Left colon (tissue), 2 donors: ENCODE data around the gene BBS7. TPM values are rescaled to one million over a fixed set of nuclear protein-coding genes. Genes with fewer than 3 reads are reported as not detected.
A peak's percentile ranks its signal among the peaks of the same experiment; 100 is the strongest.

ENCODE experiments used
- ATAC-seq: fragments of 200-7000 bp; cut with Tn5 transposase; one replicate; pipeline ENCODE4 v1.9.1; 2020; ENCODE audit warnings: mild to moderate bottlenecking, moderate library complexity
- DNase-seq, 2 donors: peaks; one replicate each; pipeline ENCODE4 v3.0.0-alpha.2; 2020
- intact Hi-C, 2 donors: fragments of 100-400 bp; cut with DNase I in 1 of 2; cut with micrococcal nuclease in 1 of 2; formaldehyde crosslinking; loops; one replicate each; pipeline versions ENCODE4 v1.11.2 to v1.14.0; 2022; cut with DNase I, micrococcal nuclease
- total RNA-seq, 2 donors: library from RNA; stranded (reverse); fragmentation: NEBNext Ultra II Directional; extraction: Animal tissue kit (Norgen Biotek cat#: 25700); gene quantifications; one replicate each; pipeline ENCODE4 v1.2.1, GENCODE V29; 2021
- donor health status: DM: no; HTN: no; CAD: no.
- donor health status: DM: yes; HTN: yes; CAD: no.

BBS7 gene
- total RNA-seq, 2 donors from 2014 or later, result 11.3 to 14.1 TPM

DNA sequence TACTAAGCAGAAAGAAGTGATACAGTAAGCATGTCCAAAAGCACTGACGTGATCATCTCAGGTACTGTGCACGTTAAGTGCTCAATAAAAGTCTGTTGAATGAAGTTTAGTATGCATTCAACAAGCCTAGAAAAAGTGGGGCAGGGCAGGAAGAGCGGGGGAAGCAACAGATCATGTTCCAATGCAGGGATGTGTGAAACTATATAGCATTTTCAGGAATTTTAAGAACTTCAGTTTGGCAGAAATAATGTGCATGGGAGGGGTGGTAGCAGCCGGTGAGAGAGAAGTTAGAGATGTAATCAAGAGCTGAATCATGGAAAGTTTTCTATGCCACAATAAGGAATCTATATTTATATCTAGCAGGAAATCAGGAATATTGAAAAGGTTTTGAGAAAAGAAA lies 27.4 kb downstream of the BBS7 start:
- ATAC-seq, result no peak

DNA sequence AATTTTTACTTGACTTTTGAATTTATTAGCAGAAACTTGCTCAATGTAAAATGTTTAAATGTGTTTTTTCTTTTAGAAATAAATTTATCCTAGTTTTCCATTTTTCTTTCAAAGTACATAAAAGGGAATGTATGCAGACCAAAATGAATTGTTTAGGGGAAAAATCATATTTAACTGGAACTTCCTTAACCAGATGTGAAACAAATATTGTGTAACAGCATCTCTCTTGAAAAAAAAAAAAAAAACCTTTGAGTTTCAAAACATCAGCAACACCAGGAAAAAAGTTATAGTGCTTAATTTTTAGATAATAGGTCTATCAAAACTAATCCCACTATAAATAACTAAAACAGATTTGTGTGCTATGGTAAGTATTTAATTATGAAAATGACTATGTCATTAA lies 32.1 kb downstream of the BBS7 start:
- DNase-seq (no peak), ATAC-seq (no peak)
- intact Hi-C loops, result no loop called here

More for the DNA sequence above, 27.4 kb downstream of the BBS7 start:
- no peak for DNase-seq
- intact Hi-C loops, result no loop called here

DNA sequence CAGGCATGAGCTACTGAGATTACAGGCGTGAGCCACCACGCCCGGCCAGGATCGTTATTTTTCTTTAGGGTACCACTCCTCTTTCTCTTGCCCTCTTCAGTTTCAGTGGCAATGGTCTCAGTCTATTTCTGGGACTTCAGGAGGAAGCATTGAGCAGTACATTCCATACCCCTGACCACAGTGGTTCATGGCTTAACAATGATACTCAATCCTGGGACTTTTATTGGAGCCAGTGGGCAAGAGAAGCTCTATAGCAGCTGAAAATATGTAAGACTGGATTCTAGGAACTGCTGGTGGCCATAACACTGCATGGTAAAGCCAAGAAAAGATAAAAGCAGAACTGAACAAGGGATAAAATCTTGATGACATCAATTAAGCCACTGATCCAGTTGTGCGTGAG lies 40.8 kb downstream of the BBS7 start:
- no peak for DNase-seq
- ATAC-seq, result no peak
- intact Hi-C loops, result no loop called here

DNA sequence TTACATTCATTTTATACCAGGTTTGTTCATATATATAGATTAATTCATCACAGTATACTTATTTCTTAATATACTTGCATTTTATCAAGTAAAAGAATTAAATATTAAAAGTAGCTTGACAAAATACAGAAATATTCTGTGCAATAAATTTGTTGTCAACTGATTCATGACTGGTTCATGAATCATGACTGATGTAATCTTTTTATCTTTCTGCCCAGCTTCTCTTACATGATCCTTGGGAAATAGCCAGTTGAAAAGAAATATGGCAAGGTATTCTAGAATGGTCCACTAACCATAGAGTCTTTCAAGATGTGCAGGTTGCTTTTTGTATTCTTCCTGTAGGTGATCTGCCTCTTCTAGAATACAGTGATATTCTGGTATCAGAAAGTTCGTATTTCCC lies 42.4 kb downstream of the BBS7 start:
- ATAC-seq, result no peak
- intact Hi-C loops, result no loop called here
- DNase-seq, result no peak

DNA sequence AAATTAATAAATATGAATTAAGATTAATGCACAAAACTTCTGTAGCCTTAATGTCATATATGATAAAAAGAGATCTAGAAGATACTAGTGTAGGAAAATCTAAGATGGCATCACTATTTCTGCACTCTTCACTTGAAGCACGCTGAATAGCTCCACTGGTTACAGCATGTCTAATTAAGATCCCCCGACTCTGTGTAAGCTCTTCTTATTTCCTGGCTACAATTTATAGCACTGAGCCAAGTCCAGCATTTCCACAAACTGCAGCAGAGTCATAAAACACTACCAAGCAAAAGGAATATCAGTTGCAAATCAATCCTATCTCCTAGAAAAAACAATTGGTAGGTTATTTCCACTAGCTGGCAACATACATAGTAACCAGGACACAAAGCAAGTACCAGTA lies 45.3 kb downstream of the BBS7 start:
- DNase-seq, result no peak
- intact Hi-C loops, result no loop called here
- peak; percentile 48 for ATAC-seq

DNA sequence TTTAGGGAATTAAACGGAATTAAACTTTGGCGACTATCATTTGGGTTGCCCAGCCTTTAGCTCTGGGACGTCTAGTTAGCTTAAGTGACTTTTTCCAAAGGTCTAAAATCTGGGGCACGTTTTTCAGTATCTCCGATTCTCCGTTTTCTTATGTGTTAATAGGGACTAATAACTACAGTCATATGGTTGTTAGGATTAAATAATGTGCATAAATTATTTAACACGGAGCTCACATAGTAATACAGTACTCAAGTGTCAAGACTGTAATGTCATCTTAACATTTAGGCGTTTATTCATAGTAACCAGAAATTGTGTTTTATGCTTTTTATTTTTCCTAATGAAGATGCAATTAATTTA lies 46.1 kb downstream of the BBS7 start:
- intact Hi-C loops, result no loop called here
- no peak for ATAC-seq
- no peak for DNase-seq

DNA sequence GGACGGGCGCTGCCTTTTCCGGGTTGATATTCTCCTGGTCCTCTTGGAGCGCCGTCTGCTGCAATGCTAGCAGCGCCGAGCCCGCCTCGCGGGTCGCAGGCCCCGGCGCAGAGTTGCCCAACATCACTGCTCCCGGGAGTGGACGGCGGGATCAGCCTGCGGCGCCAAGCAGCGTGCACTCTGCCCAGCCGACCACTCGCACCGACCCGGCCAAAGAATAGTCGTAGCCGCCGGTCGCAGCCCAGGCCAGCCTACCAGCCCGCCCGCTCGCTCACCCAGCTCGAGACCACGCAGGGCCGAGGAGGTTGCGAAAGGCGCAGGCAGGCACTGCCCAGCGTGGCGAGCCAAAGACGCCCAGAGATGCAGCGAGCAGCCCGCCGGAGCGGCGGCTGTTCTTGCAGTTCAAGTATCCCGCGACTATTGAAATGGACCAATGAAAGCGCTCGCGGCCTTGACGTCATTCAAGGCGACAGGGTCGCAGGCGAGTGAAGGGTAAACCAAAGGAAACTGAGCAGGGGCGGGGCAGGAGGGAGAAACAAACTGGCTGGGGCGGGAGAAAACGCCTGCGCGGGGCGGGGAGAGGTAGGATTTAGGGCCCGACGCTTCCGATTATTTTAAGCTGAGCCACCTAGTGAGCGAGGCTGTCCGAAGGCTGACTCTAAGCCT lies 46.6 kb downstream of the BBS7 start, which contains the start of gene CCNA2:
TSS of gene CCNA2 (minus strand) at position 379 of the 666 bp plus-strand sequence. CDS start at position 124, 255 bp downstream.
- DNase-seq (peak; percentile 97 to 98), ATAC-seq (peak; percentile 97)
- intact Hi-C loops, result no loop called here

DNA sequence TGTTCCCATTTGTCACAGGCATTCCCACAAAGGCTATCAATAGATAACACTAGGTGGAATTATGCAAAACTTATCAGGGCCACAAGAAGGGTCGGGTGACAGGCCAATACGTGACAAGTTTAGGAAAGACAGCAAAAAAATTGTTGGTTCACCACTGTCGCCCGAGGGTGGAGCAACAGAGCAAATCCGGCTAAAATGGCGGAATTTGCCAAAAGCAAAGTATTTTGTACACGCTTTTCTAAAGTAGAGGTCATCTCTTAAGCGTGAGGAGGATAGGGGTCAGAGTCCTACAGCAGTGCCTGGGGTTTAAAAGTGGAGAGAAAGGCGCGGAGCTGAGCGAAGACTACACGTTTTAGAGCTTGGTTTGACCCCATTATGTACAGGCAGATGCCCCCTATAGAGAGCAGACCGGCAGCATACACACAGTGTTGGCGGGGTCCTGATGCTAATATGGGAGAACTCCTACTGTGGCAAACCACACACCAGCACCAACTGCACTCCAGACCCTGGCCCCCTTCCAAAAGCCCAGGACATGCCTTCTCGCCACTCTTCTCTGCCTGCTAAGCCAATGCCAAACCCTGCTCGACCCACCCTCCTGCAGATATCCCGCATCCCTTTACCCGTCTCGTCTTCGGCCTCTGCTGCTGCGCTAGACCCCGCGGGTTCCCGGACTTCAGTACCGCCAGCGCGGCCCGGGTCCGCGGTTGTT lies 47.3 kb downstream of the BBS7 start:
- intact Hi-C loops, result no loop called here
- peak; percentile 7 to 27 for DNase-seq
- ATAC-seq, result peak; percentile 15

DNA sequence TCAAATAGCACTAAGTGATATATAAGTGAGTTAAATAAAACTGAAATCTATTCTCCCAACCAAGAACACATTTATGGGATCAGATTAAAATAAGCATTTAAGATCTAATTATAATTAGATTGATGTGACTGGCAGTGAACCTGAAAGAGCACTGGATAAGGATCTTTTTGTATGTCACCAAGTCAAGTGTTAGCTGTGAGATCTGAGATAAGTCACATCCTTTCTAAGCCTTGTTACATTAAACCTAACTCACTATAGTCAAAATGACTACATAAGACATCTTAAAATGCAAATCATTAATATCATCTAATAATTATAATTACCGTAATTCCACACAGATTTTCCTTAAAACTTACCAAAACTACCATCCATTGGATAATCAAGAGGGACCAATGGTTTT lies 48.2 kb downstream of the BBS7 start:
- ATAC-seq (no peak), DNase-seq (no peak)
- intact Hi-C loops, result no loop called here

DNA sequence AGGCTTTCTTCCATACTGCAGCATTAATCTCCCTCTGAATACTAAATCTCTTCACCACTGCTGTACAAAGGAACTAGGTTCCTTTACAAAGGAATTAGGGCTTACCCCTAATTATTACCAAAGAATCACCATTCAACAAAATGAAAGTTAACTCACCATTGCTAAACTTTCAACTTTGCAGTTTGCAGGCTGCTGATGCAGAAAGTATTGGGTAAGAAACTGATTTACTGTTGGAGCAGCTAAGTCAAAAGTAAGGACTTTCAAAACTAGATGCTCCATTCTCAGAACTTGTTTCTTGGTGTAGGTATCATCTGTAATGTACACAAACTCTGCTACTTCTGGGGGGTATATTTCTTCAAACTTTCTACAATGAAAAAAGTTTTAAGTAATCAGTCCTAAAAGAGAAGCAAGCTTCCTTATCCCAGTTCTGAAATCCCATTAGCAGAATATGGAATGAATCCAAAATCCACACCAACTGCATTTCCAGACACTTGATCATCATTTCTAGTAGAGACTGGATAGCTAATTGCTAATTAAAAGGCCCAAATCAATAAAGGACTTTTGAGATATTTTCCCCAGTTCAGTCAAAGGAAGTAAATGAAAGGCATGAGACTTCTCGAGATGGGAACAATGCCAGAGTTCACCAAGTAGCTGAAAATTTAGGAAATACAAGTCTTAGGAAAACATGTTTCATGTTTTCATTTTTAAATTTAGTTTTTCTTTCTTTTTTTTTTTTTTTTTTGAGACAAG lies 50.9 kb downstream of the BBS7 start:
- ATAC-seq (no peak), DNase-seq (no peak)
- intact Hi-C loops, result no loop called here

DNA sequence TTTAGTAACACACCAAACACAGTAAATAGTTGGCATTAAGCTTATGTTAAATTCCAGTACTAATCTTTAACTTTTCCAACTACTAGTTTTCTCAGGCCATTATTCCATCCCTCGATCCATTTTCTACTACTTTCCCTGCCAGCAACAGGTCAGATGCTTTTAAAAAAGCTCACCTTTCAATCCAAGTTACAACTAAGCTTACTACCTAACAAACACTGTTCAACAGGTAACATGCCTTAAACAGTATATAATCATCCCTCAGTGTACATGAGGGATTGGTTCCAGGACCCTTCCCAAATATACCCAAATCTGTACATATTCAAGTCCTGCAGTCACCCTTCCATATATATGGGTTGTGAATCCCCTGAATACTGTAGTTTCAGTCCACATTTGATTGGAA lies 52.1 kb downstream of the BBS7 start:
- intact Hi-C loops, result no loop called here
- DNase-seq, result no peak
- ATAC-seq, result no peak

DNA sequence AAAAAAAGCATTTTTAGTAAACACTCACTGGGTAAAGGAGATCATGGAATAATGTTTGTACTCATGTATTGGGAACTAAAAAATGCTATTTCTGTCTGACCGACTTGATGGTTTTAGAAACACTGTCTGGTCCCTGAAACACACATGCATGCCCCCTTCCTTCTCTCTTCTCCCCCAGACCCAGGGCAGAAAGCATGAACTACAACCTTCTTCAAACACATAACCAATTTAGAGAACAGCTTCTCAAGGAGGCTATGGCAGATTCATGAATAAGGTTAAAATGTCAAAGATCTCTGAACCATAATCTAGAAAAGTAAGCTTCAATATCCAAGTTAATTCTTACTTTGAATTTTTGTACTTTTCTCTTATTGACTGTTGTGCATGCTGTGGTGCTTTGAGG lies 52.6 kb downstream of the BBS7 start:
- no peak for ATAC-seq
- intact Hi-C loops, result no loop called here

DNA sequence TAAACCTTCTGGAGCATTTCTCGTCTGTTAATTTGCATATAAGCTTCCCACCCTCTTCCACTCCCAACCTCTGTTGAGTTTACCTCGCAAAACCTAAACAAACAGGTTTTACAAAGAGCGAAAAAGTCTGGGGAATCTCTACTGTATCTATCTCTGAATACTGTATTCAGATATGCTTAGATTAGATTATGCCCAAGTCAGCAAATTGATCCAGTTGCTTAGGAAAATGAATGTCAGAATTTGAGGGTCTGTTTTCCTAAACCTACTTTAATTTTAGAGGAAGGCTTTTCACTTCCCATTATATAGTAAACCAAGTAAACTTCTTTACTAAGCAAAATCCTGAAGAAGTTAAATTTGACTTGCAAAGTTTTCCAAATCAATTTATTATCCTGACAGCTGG lies 53.3 kb downstream of the BBS7 start:
- intact Hi-C loops, result no loop called here
- DNase-seq, result no peak
- no peak for ATAC-seq

More for the DNA sequence above, 52.6 kb downstream of the BBS7 start:
- no peak for DNase-seq

DNA sequence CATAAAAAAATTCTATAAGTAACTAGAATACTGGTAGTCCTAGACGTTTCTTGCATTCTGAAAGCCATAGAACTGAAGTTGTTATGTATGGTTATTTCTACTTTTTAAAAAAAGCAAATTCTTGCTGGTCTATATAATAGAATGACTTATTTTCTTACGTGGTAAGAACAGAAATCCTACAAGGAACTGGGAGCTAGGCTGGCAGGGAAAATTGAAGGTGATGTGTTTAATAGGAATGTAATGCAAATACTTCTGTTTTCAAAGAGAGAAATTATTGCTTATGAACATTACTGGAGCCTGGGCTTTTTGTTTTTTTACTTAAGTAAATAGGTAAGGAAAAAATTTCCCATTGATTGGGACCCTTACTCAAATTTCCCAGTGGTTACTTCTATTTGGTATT lies 55.5 kb downstream of the BBS7 start:
- no peak for ATAC-seq

DNA sequence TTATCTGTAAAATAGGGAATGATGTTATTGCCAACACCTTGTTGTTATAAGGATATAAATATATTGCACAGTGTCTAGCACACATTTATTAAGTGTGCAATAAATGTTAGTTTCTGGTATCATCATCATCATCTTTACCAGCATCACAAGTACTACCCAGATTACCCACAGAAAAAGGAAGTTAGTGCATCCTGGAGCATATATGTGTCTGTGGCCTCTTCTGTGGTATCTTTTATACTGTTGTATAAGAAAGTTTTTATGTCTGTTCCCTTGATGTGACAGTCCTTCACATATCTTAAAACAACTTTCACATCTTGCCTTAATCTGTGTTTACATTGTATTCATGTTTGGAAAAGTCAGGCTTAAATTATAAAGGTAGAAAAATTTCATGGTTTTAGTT lies 59.2 kb downstream of the BBS7 start:
- intact Hi-C loops, result no loop called here
- ATAC-seq (no peak), DNase-seq (no peak)

More for the DNA sequence above, 55.5 kb downstream of the BBS7 start:
- intact Hi-C loops, result no loop called here
- DNase-seq, result no peak

DNA sequence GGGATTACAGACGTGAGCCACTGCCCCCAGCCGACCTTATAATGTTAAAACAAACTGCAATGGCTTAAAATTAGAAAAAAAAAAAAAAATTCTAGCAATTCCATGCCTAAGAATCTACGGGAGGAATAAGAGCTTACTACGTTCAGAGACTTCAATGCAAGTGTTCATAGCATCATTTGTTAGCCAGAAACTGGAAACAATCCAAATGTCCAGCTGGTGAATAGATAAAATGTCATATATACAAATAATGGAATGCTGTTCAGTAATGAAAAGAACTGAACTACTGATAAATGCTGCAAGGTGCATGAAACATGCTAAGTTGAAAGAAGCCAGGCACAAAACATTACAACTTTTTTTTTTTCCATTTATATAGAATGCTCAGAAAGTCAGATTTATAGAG lies 63.9 kb downstream of the BBS7 start:
- ATAC-seq (no peak), DNase-seq (no peak)
- intact Hi-C loops, result no loop called here

DNA sequence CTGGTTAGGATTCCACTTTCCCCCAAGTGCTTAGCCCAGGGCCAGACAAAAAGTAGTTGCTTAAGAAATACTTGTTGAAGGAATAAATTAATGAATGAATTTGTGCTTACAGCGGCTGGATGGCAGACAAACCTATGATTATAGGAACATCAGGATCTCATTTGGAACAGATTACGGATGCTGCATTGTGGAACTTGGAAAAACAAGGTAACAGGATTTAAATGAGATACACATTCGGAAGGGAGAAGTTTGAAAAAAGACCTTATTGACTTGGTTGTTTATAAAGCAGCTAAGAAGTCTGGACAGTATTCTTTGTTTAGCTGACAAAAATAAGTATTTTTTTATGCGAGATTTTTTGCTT lies 68.6 kb downstream of the BBS7 start:
- DNase-seq (no peak), ATAC-seq (no peak)
- intact Hi-C loops, result no loop called here

DNA sequence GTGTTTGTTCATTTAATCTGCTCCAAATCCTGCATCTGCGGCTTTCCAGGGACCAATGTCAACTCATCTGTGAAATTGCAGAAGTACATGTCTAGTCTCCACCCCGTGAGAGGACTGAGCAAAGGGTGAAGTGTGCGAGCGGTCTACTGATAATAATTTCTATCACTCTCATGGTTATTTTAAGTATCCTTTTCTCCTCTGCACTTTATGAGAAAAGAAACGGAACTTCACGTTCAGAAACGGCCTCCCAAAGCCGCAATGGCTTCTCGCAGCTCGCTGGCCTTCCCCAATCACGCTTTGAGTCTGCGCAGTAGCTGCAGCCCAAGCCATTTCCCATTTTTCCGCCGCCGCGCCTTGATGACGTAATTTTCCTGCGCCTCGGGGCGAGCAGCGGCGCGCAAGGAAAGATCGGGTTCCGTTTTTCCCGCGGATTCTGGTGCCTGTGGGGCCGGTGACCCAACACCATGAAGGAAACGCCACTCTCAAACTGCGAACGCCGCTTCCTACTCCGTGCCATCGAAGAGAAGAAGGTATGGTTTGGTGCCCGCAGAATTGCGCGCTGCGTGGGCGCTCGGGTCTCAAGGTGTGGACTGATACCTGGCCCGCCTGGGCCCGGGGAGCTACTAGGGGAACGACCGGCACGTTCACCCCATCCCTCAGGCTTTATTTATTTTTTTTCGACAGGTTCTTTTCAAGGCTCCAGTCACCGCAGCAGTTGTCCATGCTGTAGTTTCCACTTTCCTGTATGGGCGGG lies 69.1 kb downstream of the BBS7 start, which contains the start of gene EXOSC9:
TSS of gene EXOSC9 (plus strand) at position 363 of the 754 bp plus-strand sequence. CDS start at position 465, 102 bp downstream.
- peak; percentile 99 for ATAC-seq
- intact Hi-C loops, result no loop called here
- DNase-seq, result peak; percentile 93 to 94

DNA sequence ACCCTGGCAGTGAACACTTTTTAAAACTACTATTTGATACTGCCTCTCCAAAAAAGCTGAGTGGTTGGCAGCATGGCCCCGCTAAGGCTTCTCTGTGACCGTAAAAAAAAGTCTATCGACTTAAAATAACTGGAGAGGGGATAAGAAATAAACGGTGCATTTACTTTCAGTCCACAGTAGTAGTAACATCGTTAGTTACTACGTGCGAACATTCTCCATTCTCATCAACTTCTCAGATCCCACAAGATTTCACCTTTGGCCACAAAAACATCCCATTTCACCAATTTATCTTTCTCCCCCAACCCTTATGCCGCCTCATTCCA lies 69.7 kb downstream of the BBS7 start:
- peak; percentile 13 for ATAC-seq
- intact Hi-C loops, result no loop called here

More for the DNA sequence above, 69.7 kb downstream of the BBS7 start:
- DNase-seq, result no peak
